HS-27A (cell line): ENCODE results near the gene ARHGAP8.
"Not testable (repeated sequence)": the region's sequence is repeated elsewhere in the genome, so short reads cannot be mapped to it uniquely, and the experiment has no call there.

Experiments used
- DNase-seq: peaks from one replicate; pipeline ENCODE4 v3.0.0-alpha.2; 2012; ENCODE audit warnings: low read depth, missing footprints

Gene ARHGAP8

GRCh38 chr22:44773082-44773481 is 20.7 kb downstream of the ARHGAP8 start:
- DNase-seq = no peak

- no peak for DNase-seq
Measured at GRCh38 chr22:44775862-44776261, 23.5 kb downstream of the ARHGAP8 start.

GRCh38 chr22:44776605-44777363 is 24.4 kb downstream of the ARHGAP8 start:
- no peak for DNase-seq

- no peak for DNase-seq
Measured at GRCh38 chr22:44777364-44777755, 25.0 kb downstream of the ARHGAP8 start.

- no peak for DNase-seq
Measured at GRCh38 chr22:44780876-44781449, 28.6 kb downstream of the ARHGAP8 start.

GRCh38 chr22:44782363-44782963 is 30.1 kb downstream of the ARHGAP8 start:
- DNase-seq = no peak

GRCh38 chr22:44783091-44783490 is 30.7 kb downstream of the ARHGAP8 start:
- no peak for DNase-seq

GRCh38 chr22:44783581-44783980 is 31.2 kb downstream of the ARHGAP8 start:
- DNase-seq = no peak

- DNase-seq = no peak
Measured at GRCh38 chr22:44786136-44786535, 33.8 kb downstream of the ARHGAP8 start.

GRCh38 chr22:44786610-44787009 is 34.2 kb downstream of the ARHGAP8 start:
- DNase-seq = no peak

GRCh38 chr22:44787832-44788231 is 35.5 kb downstream of the ARHGAP8 start:
- DNase-seq = no peak

- DNase-seq = no peak
Measured at GRCh38 chr22:44793106-44793505, 40.7 kb downstream of the ARHGAP8 start.

- DNase-seq = no peak
Measured at GRCh38 chr22:44793506-44794172, 41.3 kb downstream of the ARHGAP8 start.

GRCh38 chr22:44795701-44796630 is 43.6 kb downstream of the ARHGAP8 start:
- no peak for DNase-seq

GRCh38 chr22:44797181-44797725 is 44.9 kb downstream of the ARHGAP8 start:
- no peak for DNase-seq

GRCh38 chr22:44799077-44799945 is 46.9 kb downstream of the ARHGAP8 start:
- DNase-seq = no peak

- DNase-seq = not testable (repeated sequence)
Measured at GRCh38 chr22:44799946-44800634, 47.7 kb downstream of the ARHGAP8 start.

- no peak for DNase-seq
Measured at GRCh38 chr22:44801476-44801875, 49.1 kb downstream of the ARHGAP8 start.

- no peak for DNase-seq
Measured at GRCh38 chr22:44802071-44802700, 49.8 kb downstream of the ARHGAP8 start.
